Stimulated activated naive CD4-positive, alpha-beta T cell treated with Interleukin-2 at 50 U/mL for 16 hours (primary cell): ENCODE data around the gene RNF207.

Experiments used
- DNase-seq: peaks from one replicate; lab custom pipeline; 2025; lab: John Stamatoyannopoulos, UW

RNF207 gene

GRCh38 chr1:6269720-6270400, 63.9 kb downstream of the RNF207 start:
- DNase-seq = no peak

GRCh38 chr1:6270401-6270800, 64.5 kb downstream of the RNF207 start:
- no peak for DNase-seq
